OCI-LY1 (cell line): ENCODE data around the gene CEP152.

ENCODE experiments used
- H2AFZ ChIP-seq: fragments of 200-600 bp; sonication (generic), shearing (Covaris generic); 2 replicates; pipeline ENCODE4 v1.6.0; 2014; ENCODE audit warnings: antibody characterized with exemption, mild to moderate bottlenecking, low read length
- H3F3A ChIP-seq: fragments of 200-600 bp; sonication (generic), shearing (Covaris generic); 2 replicates; pipeline ENCODE4 v1.6.0; 2014; ENCODE audit warnings: mild to moderate bottlenecking, antibody characterized with exemption, low read length, moderate library complexity; ENCODE audit not compliant: insufficient read depth
- H3K27ac ChIP-seq: fragments of 200-600 bp; sonication (generic); 2 replicates; pipeline ENCODE4 v1.5.1; 2014; ENCODE audit warnings: low read length, mixed run types, mild to moderate bottlenecking, low read depth; ENCODE audit not compliant: poor library complexity, severe bottlenecking
- H3K27me3 ChIP-seq: fragments of 200-600 bp; sonication (generic); 2 replicates; pipeline ENCODE4 v1.6.0; 2014; ENCODE audit warnings: antibody characterized with exemption, mild to moderate bottlenecking, low read length, moderate library complexity; ENCODE audit not compliant: insufficient read depth
- H3K36me3 ChIP-seq: fragments of 200-600 bp; sonication (generic); 2 replicates; pipeline ENCODE4 v1.6.1; 2014; ENCODE audit warnings: mild to moderate bottlenecking, antibody characterized with exemption, low read length, moderate library complexity, mixed read lengths; ENCODE audit not compliant: insufficient read depth
- H3K4me1 ChIP-seq: fragments of 200-600 bp; sonication (generic); 2 replicates; pipeline ENCODE4 v1.5.1; 2014; ENCODE audit warnings: mild to moderate bottlenecking, low read length, moderate library complexity; ENCODE audit not compliant: insufficient read depth, severe bottlenecking
- H3K4me2 ChIP-seq: fragments of 200-600 bp; sonication (generic), shearing (Covaris generic); 2 replicates; pipeline ENCODE4 v1.6.1; 2014; ENCODE audit warnings: low read length
- H3K4me3 ChIP-seq: fragments of 200-600 bp; sonication (generic); 2 replicates; pipeline ENCODE4 v1.5.1; 2014; ENCODE audit warnings: low read length, low read depth, mild to moderate bottlenecking, mixed read lengths; ENCODE audit not compliant: poor library complexity, severe bottlenecking
- H3K79me2 ChIP-seq: fragments of 200-600 bp; shearing (Covaris generic); 2 replicates; pipeline ENCODE4 v1.6.1; 2016; ENCODE audit warnings: mixed run types, low read length, mixed read lengths; ENCODE audit not compliant: insufficient read depth
- H3K9ac ChIP-seq: fragments of 200-600 bp; sonication (generic), shearing (Covaris generic); 2 replicates; pipeline ENCODE4 v1.6.1; 2014; ENCODE audit warnings: mild to moderate bottlenecking, low read length, mixed read lengths
- H3K9me2 ChIP-seq: fragments of 200-600 bp; sonication (generic), shearing (Covaris generic); 2 replicates; pipeline ENCODE4 v1.6.1; 2014; ENCODE audit warnings: low read depth, mild to moderate bottlenecking, low read length, mixed read lengths
- H3K9me3 ChIP-seq: fragments of 200-600 bp; shearing (Covaris generic); 2 replicates; pipeline ENCODE4 v1.6.1; 2014; ENCODE audit warnings: low read length, mixed read lengths
- H4K20me1 ChIP-seq: fragments of 200-600 bp; sonication (generic), shearing (Covaris generic); 2 replicates; pipeline ENCODE4 v1.6.0; 2016; ENCODE audit warnings: mild to moderate bottlenecking, low read length; ENCODE audit not compliant: insufficient read depth
- CTCF ChIP-seq: fragments of 200-600 bp; sonication (generic), shearing (Covaris generic); IDR thresholded peaks from 2 replicates; pipeline ENCODE4 v1.5.1; 2017; ENCODE audit warnings: mild to moderate bottlenecking, antibody characterized with exemption, low read length, moderate library complexity, mixed read lengths
- EZH2 ChIP-seq: fragments of 200-600 bp; sonication (generic), shearing (Covaris generic); IDR thresholded peaks from 2 replicates; pipeline ENCODE4 v1.8.0; 2017; ENCODE audit warnings: borderline replicate concordance, mixed run types, mild to moderate bottlenecking, antibody characterized with exemption, low read length, moderate library complexity, mixed read lengths

CEP152 gene

GRCh38 chr15:48796521-48796920 lies 14.3 kb downstream of the CEP152 start:
- Histone ChIP-seq H3K27ac (no peak overlapping the region), H3K27me3 (no peaks in the 10 kb centered on the region), H3K9me3 (no peaks in the 10 kb centered on the region), H3K36me3 (peaks cover 59% of the 10 kb centered on the region), H2AFZ (no peak overlapping the region), H3K4me2 (no peak overlapping the region), H4K20me1 (no peaks in the 10 kb centered on the region), H3F3A (no peaks in the 10 kb centered on the region), H3K4me3 (no peak overlapping the region), H3K4me1 (peaks cover 16% of the 10 kb centered on the region), H3K9ac (no peak overlapping the region), H3K9me2 (no peaks in the 10 kb centered on the region), H3K79me2 (peaks cover 24% of the 10 kb centered on the region)
- TF ChIP-seq CTCF (no peak), EZH2 (no peak)

- Histone ChIP-seq H3K36me3 (peaks cover 60% of the 10 kb centered on the region), H3K27ac (no peak overlapping the region), H3K79me2 (peaks cover 23% of the 10 kb centered on the region), H3K4me1 (peaks cover 10% of the 10 kb centered on the region), H3K9me3 (no peaks in the 10 kb centered on the region), H4K20me1 (no peaks in the 10 kb centered on the region), H3K9ac (no peak overlapping the region), H3F3A (no peaks in the 10 kb centered on the region), H2AFZ (no peak overlapping the region), H3K4me3 (no peak overlapping the region), H3K4me2 (no peak overlapping the region), H3K9me2 (no peaks in the 10 kb centered on the region), H3K27me3 (no peaks in the 10 kb centered on the region)
- TF ChIP-seq CTCF (no peak), EZH2 (no peak)
Measured at GRCh38 chr15:48795901-48796300, 15.0 kb downstream of the CEP152 start.

GRCh38 chr15:48794697-48795134 lies 16.2 kb downstream of the CEP152 start:
- no peak overlapping the region for H3K9ac ChIP-seq
- no peaks in the 10 kb centered on the region for H3K9me3 ChIP-seq
- no peak overlapping the region for H2AFZ ChIP-seq
- no peaks in the 10 kb centered on the region for H3K27me3 ChIP-seq
- peaks cover 11% of the 10 kb centered on the region for H3K79me2 ChIP-seq
- TF ChIP-seq EZH2 (no peak), CTCF (no peak)
- no peaks in the 10 kb centered on the region for H4K20me1 ChIP-seq
- H3K4me3 ChIP-seq, result no peak overlapping the region
- peaks cover 6% of the 10 kb centered on the region for H3K4me1 ChIP-seq
- H3K9me2 ChIP-seq, result no peaks in the 10 kb centered on the region
- peaks cover 71% of the 10 kb centered on the region for H3K36me3 ChIP-seq
- H3K27ac ChIP-seq, result no peak overlapping the region
- no peaks in the 10 kb centered on the region for H3F3A ChIP-seq
- no peak overlapping the region for H3K4me2 ChIP-seq
